Omental fat pad (tissue), 4 donors: ENCODE results near the gene SRSF11. TPM values are rescaled to one million over a fixed set of nuclear protein-coding genes. Genes with fewer than 3 reads are reported as not detected.

Experiments
- ATAC-seq: fragments of 150-250 bp; one replicate; pipeline ENCODE4 v1.9.1; 2016; ENCODE audit warnings: mild to moderate bottlenecking, moderate library complexity; ENCODE audit not compliant: low FRiP score
- DNase-seq: peaks from one replicate; pipeline ENCODE4 v3.0.0-alpha.2; 2019; ENCODE audit warnings: low spot score
- total RNA-seq, 4 donors: library from RNA; depleted of rRNA; stranded (reverse); fragments of >200 nt; gene quantifications; one replicate each; pipeline ENCODE4 v1.1.0, GENCODE V29; 2016
- TF ChIP-seq, protein P1 (sequence below), 3 donors: fragments of 450-650 bp; IDR thresholded peaks; one replicate each; pipeline ENCODE4 v1.5.1; 2016 to 2017; ENCODE audit warnings: antibody characterized with exemption in 3 of 3, mild to moderate bottlenecking in 3 of 3, moderate library complexity in 2 of 3

Gene SRSF11
- total RNA-seq, 4 donors from 2014 or later: 143 to 240 (median 167) TPM

DNA sequence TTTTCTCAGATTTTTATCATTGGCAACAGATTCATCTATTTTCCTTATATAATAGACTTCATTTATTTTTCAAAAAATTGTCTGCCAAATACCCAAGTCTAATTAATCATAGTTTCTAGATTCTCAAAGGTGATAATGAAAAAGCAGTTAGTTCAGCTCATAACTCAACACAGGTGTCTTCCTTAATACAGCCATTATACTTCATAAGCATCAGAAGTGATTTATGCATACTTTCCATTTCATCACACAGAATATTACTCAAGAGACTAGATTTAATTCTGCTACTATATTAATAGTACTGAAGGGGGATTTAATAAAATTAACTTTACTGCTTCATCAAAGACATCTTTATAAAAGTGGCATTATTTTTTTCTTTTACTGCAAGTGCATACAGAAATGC, 18.8 kb downstream of the SRSF11 start:
- ATAC-seq: no peak
- DNase-seq: no peak
- TF ChIP-seq, protein P1, sequence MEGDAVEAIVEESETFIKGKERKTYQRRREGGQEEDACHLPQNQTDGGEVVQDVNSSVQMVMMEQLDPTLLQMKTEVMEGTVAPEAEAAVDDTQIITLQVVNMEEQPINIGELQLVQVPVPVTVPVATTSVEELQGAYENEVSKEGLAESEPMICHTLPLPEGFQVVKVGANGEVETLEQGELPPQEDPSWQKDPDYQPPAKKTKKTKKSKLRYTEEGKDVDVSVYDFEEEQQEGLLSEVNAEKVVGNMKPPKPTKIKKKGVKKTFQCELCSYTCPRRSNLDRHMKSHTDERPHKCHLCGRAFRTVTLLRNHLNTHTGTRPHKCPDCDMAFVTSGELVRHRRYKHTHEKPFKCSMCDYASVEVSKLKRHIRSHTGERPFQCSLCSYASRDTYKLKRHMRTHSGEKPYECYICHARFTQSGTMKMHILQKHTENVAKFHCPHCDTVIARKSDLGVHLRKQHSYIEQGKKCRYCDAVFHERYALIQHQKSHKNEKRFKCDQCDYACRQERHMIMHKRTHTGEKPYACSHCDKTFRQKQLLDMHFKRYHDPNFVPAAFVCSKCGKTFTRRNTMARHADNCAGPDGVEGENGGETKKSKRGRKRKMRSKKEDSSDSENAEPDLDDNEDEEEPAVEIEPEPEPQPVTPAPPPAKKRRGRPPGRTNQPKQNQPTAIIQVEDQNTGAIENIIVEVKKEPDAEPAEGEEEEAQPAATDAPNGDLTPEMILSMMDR (IDR thresholded peaks at IDR 0.05): no peak

DNA sequence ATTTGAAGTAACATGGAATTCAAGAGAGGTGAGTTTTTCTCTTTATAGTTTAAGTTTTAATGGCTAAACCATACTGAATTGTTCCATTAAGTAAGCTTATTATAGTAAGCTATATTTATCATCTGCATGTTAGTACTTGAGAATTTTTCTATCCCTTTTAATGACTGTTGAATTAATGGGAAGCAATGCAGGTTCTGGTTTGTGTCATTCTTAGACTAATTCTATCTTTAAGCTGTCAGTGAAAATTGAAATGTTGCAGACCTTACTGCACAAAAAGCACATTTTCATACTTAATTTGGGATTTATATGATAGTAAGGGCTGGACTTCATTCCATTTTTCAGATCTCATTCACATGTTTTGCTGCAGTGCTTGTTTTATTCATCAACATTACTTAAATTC, 25.9 kb downstream of the SRSF11 start:
- DNase-seq (no peak), ATAC-seq (no peak)
- TF ChIP-seq, protein P1 (IDR thresholded peaks at IDR 0.05): no peak

DNA sequence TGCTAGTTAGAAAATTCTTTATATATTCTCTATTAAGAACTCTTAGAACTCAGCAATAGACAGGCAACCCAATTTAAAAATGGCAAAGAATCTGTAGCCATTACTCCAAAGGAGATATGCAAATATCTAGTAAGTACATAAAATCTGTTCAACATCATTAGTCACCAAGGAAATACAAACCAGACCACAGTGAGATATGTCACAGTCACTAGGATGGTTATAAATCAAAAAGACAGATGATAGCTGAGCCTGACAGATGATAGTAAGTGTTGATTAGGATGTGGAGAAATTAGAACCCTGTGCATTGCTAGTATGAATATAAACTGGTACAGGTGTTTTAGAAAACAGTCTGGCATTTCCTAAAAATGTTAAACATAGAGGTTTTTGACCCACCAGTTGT, 26.6 kb downstream of the SRSF11 start:
- ATAC-seq (no peak), DNase-seq (no peak)
- TF ChIP-seq, protein P1 (IDR thresholded peaks at IDR 0.05): no peak

DNA sequence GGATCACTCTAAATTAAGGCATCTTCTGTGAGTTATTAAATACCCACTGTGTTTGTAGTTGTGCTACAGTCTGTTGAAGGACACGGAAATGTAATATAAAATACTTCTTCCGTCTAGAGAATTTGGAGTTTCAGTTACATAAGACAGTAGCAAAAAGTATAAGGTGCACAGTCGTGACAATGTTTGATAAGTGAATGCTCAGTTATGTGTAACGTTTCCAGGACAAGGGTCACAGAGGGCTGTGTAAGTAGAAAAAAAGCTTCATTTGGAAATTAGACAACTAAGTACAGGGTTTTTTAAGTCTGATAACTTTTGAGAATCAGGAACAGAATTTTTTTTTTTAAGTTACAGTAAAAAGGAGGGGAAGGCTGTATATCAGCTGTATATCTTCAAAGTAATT, 27.5 kb downstream of the SRSF11 start:
- TF ChIP-seq, protein P1 (IDR thresholded peaks at IDR 0.05): no peak
- ATAC-seq (no peak), DNase-seq (no peak)

DNA sequence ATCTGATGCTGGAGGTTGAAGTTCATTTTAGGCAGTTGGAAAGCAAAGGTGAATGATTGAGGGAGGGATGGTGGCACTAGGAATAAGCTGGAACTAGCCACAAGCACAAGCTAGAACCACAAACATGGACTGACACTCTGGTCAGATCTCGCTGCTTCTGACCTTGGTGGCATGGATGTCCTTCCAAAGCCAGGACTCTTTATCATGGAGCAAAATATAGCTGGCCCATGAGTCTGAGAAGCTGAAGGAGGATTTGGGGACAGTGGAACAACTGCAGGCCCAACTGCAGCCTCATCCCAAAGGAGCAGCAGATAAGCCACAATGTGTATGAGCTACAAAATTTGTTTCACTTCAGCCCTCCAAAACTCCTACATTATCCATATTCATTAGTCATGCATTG, 35.5 kb downstream of the SRSF11 start:
- no peak for ATAC-seq
- TF ChIP-seq, protein P1 (IDR thresholded peaks at IDR 0.05): no peak
- no peak for DNase-seq

DNA sequence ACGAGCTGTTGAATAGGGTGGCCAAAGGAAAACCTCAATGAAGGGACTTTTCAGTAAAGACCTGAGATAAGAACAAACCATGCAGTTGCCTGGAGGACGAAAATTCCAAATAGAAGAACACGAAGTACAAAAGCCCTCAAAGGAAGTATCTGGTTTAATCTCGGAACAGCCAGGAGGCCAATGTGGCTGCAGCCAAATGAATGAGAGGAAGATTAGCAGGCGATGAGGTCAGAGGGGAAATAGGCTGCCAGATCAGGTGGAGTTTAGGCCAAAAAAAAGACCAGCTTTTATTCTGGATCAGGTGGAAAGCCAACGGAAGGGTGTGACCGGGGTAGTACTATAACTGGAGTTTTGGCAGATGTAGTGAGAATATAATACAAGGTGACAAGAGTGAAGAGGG, 43.7 kb downstream of the SRSF11 start:
- ATAC-seq (no peak), DNase-seq (no peak)
- TF ChIP-seq, protein P1 (IDR thresholded peaks at IDR 0.05): no peak

DNA sequence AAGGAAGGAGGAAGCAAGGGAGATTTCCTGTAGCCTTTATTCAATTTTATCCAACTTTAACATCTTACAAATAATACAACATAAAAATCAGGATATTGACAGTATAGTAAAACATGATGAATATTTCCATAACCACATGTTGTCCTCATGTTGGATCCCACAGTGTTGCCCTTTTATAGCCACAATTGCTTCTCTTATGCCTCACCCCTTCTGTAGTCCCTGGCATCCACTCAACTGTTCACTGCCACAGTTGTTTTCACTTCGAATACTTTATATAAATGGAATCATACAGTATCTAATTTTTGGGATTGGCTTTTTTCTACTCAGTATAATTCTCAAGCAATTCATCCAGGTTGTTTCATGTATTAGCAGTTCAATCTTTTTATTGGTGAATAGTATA, 44.8 kb downstream of the SRSF11 start:
- TF ChIP-seq, protein P1 (IDR thresholded peaks at IDR 0.05): no peak
- no peak for ATAC-seq

More for the DNA sequence above, 44.8 kb downstream of the SRSF11 start:
- no peak for DNase-seq
